Endodermal cell (in vitro differentiated cells): ENCODE measurements around the gene IL17D. TPM values are rescaled to one million over a fixed set of nuclear protein-coding genes. Genes with fewer than 3 reads are reported as not detected.

Experiments used
- DNase-seq: peaks from one replicate; pipeline ENCODE4 v3.0.0-alpha.2; 2017
- H3K27ac ChIP-seq: 2 replicates; pipeline ENCODE4 v1.5.1; 2013; ENCODE audit warnings: mild to moderate bottlenecking, low read depth, low read length, moderate library complexity
- H3K27me3 ChIP-seq: 2 replicates; pipeline ENCODE4 v1.6.1; 2013; ENCODE audit warnings: mild to moderate bottlenecking, low read length, moderate library complexity; ENCODE audit not compliant: insufficient read depth, control insufficient read depth, poor library complexity, severe bottlenecking
- H3K36me3 ChIP-seq: 2 replicates; pipeline ENCODE4 v1.7.0; 2013; ENCODE audit warnings: mild to moderate bottlenecking, low read length, moderate library complexity; ENCODE audit not compliant: control insufficient read depth, insufficient read depth
- H3K4me1 ChIP-seq: one replicate; pipeline ENCODE4 v1.7.0; 2013; ENCODE audit warnings: low read length; ENCODE audit not compliant: control insufficient read depth, insufficient read depth
- H3K4me3 ChIP-seq: 2 replicates; pipeline ENCODE4 v1.5.1; 2013; ENCODE audit warnings: mild to moderate bottlenecking, low read length, moderate library complexity
- H3K9ac ChIP-seq: 2 replicates; pipeline ENCODE4 v1.6.1; 2013; ENCODE audit warnings: mild to moderate bottlenecking, low read length, moderate library complexity; ENCODE audit not compliant: poor library complexity, severe bottlenecking; ENCODE audit errors: extremely low read depth
- H3K9me3 ChIP-seq: 2 replicates; pipeline ENCODE4 v1.6.1; 2013; ENCODE audit warnings: mild to moderate bottlenecking, low read length, moderate library complexity; ENCODE audit not compliant: control insufficient read depth
- H3K27ac Mint-ChIP-seq: 2 replicates; pipeline ENCODE4 v1.8.0; 2020; ENCODE audit warnings: mixed read lengths
- H3K27me3 Mint-ChIP-seq: 2 replicates; pipeline ENCODE4 v1.8.0; 2021; ENCODE audit warnings: mild to moderate bottlenecking, mixed read lengths; ENCODE audit not compliant: insufficient read depth
- H3K36me3 Mint-ChIP-seq: 2 replicates; pipeline ENCODE4 v1.8.0; 2020; ENCODE audit warnings: low read depth, mixed read lengths
- H3K4me1 Mint-ChIP-seq: 2 replicates; pipeline ENCODE4 v1.8.0; 2020; ENCODE audit warnings: mixed read lengths
- H3K4me3 Mint-ChIP-seq: 2 replicates; pipeline ENCODE4 v1.8.0; 2020; ENCODE audit warnings: mild to moderate bottlenecking, moderate library complexity, mixed read lengths
- H3K9me3 Mint-ChIP-seq: 2 replicates; pipeline ENCODE4 v1.8.0; 2020; ENCODE audit warnings: mild to moderate bottlenecking, mixed read lengths
- CTCF ChIP-seq: fragments of 200-600 bp; sonication (generic); conservative IDR thresholded peaks from 2 replicates; pipeline ENCODE4 v1.5.0; 2021; ENCODE audit warnings: antibody characterized with exemption, mild to moderate bottlenecking
- WGBS, 2 experiments: methylation state at CpG; one replicate each; pipeline versions ENCODE4 v1.1.5 to v1.1.7; 2013; ENCODE audit warnings: missing lambda C conversion rate in 2 of 2, mixed read lengths in 1 of 2; ENCODE audit not compliant: insufficient coverage in 1 of 2, insufficient read length in 1 of 2; 5-methylcytosine and 5-hydroxymethylcytosine counted together
- total RNA-seq, 2 donors: library from RNA; stranded (reverse); fragmentation: NEBNext Ultra II Directional in 1 of 2; extraction: Animal tissue kit (Norgen Biotek cat#: 25700) in 1 of 2; gene quantifications; 2 replicates in 1 of 2; 3 replicates in 1 of 2; pipeline ENCODE4 v1.2.1, GENCODE V29; 2021

Gene IL17D
- total RNA-seq, 2 donors from 2014 or later = 0.33 to 0.88 TPM

- Mint-ChIP-seq H3K9me3 (no peaks in the 10 kb centered on the region), H3K4me3 (peak overlapping the region; percentile 33)
- 55 to 74% methylated on average over 8 to 11 of the region's 11 CpGs for WGBS, 2 experiments
These were observed 9.5 kb downstream of the IL17D start for GRCh38 chr13:20713014-20713376.

GRCh38 chr13:20713751-20714150 lies 10.3 kb downstream of the IL17D start:
- Histone ChIP-seq H3K4me3 (no peak overlapping the region), H3K27ac (no peak overlapping the region), H3K9ac (no peak overlapping the region), H3K9me3 (no peaks in the 10 kb centered on the region), H3K4me1 (peaks cover 10% of the 10 kb centered on the region), H3K36me3 (no peaks in the 10 kb centered on the region), H3K27me3 (no peaks in the 10 kb centered on the region)
- H3K9me3 Mint-ChIP-seq = no peaks in the 10 kb centered on the region
- H3K36me3 Mint-ChIP-seq = no peaks in the 10 kb centered on the region
- TF ChIP-seq CTCF = no peak
- no peak for DNase-seq
- H3K4me1 Mint-ChIP-seq = peaks cover 9% of the 10 kb centered on the region
- H3K4me3 Mint-ChIP-seq = no peak overlapping the region
- H3K27me3 Mint-ChIP-seq = peaks cover 17% of the 10 kb centered on the region
- WGBS, 2 experiments = 74 to 92% methylated on average over 4 to 11 of the region's 11 CpGs
- no peak overlapping the region for H3K27ac Mint-ChIP-seq

More at GRCh38 chr13:20713014-20713376, 9.5 kb downstream of the IL17D start:
- Histone ChIP-seq H3K9ac (no peak overlapping the region), H3K4me1 (peaks cover 10% of the 10 kb centered on the region), H3K27me3 (no peaks in the 10 kb centered on the region), H3K4me3 (no peak overlapping the region), H3K27ac (no peak overlapping the region), H3K36me3 (no peaks in the 10 kb centered on the region), H3K9me3 (no peaks in the 10 kb centered on the region)
- Mint-ChIP-seq H3K27me3 (peaks cover 17% of the 10 kb centered on the region), H3K27ac (no peak overlapping the region), H3K4me1 (peaks cover 9% of the 10 kb centered on the region), H3K36me3 (no peaks in the 10 kb centered on the region)
- no peak for TF ChIP-seq CTCF
- no peak for DNase-seq

DNA sequence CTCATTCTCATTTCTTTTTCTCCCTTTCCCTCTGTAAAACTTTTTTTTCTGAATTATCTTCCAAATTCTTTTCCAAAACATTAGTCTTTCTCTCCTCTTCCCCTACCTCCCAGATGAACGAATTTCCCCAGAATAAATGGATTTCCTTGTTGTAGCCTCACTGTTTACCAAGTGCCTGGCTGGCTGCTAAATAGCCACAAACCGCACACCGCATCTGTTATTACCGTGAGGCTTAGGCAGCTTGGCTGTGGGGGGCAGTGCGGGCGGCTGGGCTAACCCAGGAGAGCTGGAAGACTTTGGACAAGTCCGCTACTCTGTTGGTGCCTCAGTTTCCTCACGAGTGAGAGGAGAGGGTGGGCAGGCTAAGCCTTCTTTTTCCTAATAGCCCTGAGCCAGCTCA lies 10.7 kb downstream of the IL17D start:
- Histone ChIP-seq H3K4me1 (peaks cover 10% of the 10 kb centered on the region), H3K4me3 (no peak overlapping the region), H3K9ac (no peak overlapping the region), H3K27me3 (peaks cover under 1% of the 10 kb centered on the region), H3K36me3 (no peaks in the 10 kb centered on the region), H3K9me3 (no peaks in the 10 kb centered on the region), H3K27ac (no peak overlapping the region)
- Mint-ChIP-seq H3K27ac (no peak overlapping the region), H3K4me3 (no peak overlapping the region), H3K27me3 (peaks cover 17% of the 10 kb centered on the region), H3K4me1 (peaks cover 9% of the 10 kb centered on the region), H3K36me3 (no peaks in the 10 kb centered on the region), H3K9me3 (no peaks in the 10 kb centered on the region)
- DNase-seq = no peak
- no peak for TF ChIP-seq CTCF
- 87 to 90% methylated on average over 4 to 8 of the region's 8 CpGs for WGBS, 2 experiments
